ENCODE data around the gene GSTK1. TPM values are rescaled to one million over a fixed set of nuclear protein-coding genes. Genes with fewer than 3 reads are reported as not detected.
"Not testable (repeated sequence)": the region's sequence is repeated elsewhere in the genome, so short reads cannot be mapped to it uniquely, and the experiment has no call there.

The GSTK1 gene
- polyA plus RNA-seq, 1 donor (not counting 4 experiments of a cell fraction or from before 2014, with no cell fraction given), result 133 TPM

DNA sequence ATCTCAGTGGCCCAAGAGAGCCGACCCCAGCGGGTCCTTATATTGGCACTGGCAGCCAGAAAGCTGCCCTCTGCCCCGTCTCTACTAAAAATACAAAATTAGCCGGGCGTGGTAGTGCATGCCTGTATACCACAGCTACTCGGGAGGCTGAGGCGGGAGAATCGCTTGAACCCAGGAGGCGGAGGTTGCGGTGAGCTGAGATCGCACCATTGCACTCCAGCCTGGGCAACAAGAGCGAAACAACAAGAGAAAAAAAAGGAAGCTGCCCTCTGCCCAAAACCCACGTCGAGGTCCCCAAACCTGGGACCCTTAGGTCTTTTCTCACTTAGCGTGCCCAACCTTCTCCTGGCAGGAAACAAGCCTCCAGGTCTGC lies 941 bp downstream of the GSTK1 start:
- H3K79me2 ChIP-seq (ENCODE audit: control insufficient read depth, insufficient read depth, low read length), result peaks cover 20% of the 10 kb centered on the region
- H3K27me3 ChIP-seq (ENCODE audit: control insufficient read depth, extremely low read depth, insufficient read depth, low read length); H2AFZ ChIP-seq (ENCODE audit: control insufficient read depth, low read length); H3K9me3 ChIP-seq (ENCODE audit: control insufficient read depth, low read depth, low read length); FAIRE-seq; dilution Hi-C loops (cut with MboI; ENCODE audit: extremely low pct_ligation_motif_present, low sequenced_read_pairs); H3K27ac ChIP-seq (ENCODE audit: control insufficient read depth, insufficient read depth, low read length); H4K20me1 ChIP-seq (ENCODE audit: control insufficient read depth, extremely low read depth, insufficient read depth, low read length); DNase-seq (ENCODE audit: low read depth, low spot score); H3K9me1 ChIP-seq (ENCODE audit: control insufficient read depth, extremely low read depth, insufficient read depth, low read length); H3K4me1 ChIP-seq (ENCODE audit: control insufficient read depth, extremely low read depth, insufficient read depth, low read length): not testable (repeated sequence)
- H3K36me3 ChIP-seq (ENCODE audit: control insufficient read depth in 2 of 2, extremely low read depth in 1 of 2, insufficient read depth in 2 of 2, low read length in 2 of 2), result peaks cover 15 to 19% of the 10 kb centered on the region in 2 experiments
- peak overlapping the region; percentile 85 for H3K9ac ChIP-seq (ENCODE audit: control insufficient read depth, extremely low read depth, insufficient read depth, low read length)
- H3K4me2 ChIP-seq (ENCODE audit: control insufficient read depth, extremely low read depth, insufficient read depth, low read depth, low read length), result peak overlapping the region; percentile 64
- peak overlapping the region; percentile 66 to 89 (median 71) for H3K4me3 ChIP-seq (ENCODE audit: control insufficient read depth in 2 of 3, extremely low read depth in 1 of 3, insufficient read depth in 2 of 3, low read depth in 1 of 3, low read length in 3 of 3)

DNA sequence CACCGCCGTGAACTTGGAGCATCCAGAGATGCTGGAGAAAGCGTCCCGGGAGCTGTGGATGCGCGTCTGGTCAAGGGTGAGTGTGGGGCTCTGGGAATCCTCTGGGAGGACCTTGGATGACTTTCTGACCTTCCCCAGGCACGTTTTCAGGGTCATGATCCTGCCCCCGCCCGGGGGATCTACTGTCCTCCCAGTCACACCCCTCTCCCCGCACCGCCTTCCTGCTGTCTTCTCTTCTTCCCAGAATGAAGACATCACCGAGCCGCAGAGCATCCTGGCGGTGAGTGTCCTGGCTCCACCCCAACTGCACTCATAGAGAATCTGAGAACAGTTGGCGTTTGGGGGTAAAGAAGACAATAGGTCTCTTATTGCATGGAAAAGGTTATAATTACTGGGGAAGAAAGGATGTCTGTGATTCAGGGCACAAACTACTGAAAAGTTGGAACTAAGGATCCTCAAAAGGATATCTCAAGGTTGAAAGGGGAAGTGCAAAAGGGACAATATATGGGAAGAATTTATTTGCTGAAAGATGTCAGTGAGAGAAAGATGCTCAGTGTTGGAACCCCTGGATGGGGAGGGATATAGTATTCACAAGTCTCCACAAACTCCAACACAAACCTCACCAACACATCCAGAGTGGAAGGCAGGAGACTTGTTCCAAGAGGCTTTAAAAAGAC lies 1.9 kb downstream of the GSTK1 start:
- Histone ChIP-seq H3K4me2 (ENCODE audit: control insufficient read depth, extremely low read depth, insufficient read depth, low read depth, low read length) (no peak overlapping the region), H3K36me3 (ENCODE audit: control insufficient read depth in 2 of 2, extremely low read depth in 1 of 2, insufficient read depth in 2 of 2, low read length in 2 of 2) (peaks cover 15 to 23% of the 10 kb centered on the region in 2 experiments), H2AFZ (ENCODE audit: control insufficient read depth, low read length) (no peak overlapping the region), H3K27ac (ENCODE audit: control insufficient read depth, insufficient read depth, low read length) (no peak overlapping the region), H3K79me2 (ENCODE audit: control insufficient read depth, insufficient read depth, low read length) (peaks cover 20% of the 10 kb centered on the region), H3K27me3 (ENCODE audit: control insufficient read depth, extremely low read depth, insufficient read depth, low read length) (no peaks in the 10 kb centered on the region), H3K9me3 (ENCODE audit: control insufficient read depth, low read depth, low read length) (no peaks in the 10 kb centered on the region), H3K4me1 (ENCODE audit: control insufficient read depth, extremely low read depth, insufficient read depth, low read length) (peaks cover 3% of the 10 kb centered on the region), H3K9me1 (ENCODE audit: control insufficient read depth, extremely low read depth, insufficient read depth, low read length) (peaks cover 2% of the 10 kb centered on the region), H3K9ac (ENCODE audit: control insufficient read depth, extremely low read depth, insufficient read depth, low read length) (no peak overlapping the region), H4K20me1 (ENCODE audit: control insufficient read depth, extremely low read depth, insufficient read depth, low read length) (no peaks in the 10 kb centered on the region), H3K4me3 (ENCODE audit: control insufficient read depth in 2 of 3, extremely low read depth in 1 of 3, insufficient read depth in 2 of 3, low read depth in 1 of 3, low read length in 3 of 3) (no peak overlapping the region)
- no peak for TF ChIP-seq EZH2 (IDR thresholded peaks at IDR 0.05; ENCODE audit: low read length)
- TF ChIP-seq, protein P1, sequence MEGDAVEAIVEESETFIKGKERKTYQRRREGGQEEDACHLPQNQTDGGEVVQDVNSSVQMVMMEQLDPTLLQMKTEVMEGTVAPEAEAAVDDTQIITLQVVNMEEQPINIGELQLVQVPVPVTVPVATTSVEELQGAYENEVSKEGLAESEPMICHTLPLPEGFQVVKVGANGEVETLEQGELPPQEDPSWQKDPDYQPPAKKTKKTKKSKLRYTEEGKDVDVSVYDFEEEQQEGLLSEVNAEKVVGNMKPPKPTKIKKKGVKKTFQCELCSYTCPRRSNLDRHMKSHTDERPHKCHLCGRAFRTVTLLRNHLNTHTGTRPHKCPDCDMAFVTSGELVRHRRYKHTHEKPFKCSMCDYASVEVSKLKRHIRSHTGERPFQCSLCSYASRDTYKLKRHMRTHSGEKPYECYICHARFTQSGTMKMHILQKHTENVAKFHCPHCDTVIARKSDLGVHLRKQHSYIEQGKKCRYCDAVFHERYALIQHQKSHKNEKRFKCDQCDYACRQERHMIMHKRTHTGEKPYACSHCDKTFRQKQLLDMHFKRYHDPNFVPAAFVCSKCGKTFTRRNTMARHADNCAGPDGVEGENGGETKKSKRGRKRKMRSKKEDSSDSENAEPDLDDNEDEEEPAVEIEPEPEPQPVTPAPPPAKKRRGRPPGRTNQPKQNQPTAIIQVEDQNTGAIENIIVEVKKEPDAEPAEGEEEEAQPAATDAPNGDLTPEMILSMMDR (optimal IDR thresholded peaks at IDR 0.05 in 1 of 3, IDR thresholded peaks at IDR 0.05 in 1 of 3, conservative IDR thresholded peaks at IDR 0.05 in 1 of 3; ENCODE audit: extremely low read depth in 1 of 3, insufficient read depth in 2 of 3, low read length in 3 of 3), result no peak
- dilution Hi-C loops (cut with MboI; ENCODE audit: extremely low pct_ligation_motif_present, low sequenced_read_pairs), result no loop called here
- FAIRE-seq, result no peak
- no peak for DNase-seq (ENCODE audit: low read depth, low spot score)

GRCh38 chr7:143269251-143269650 lies 6.0 kb downstream of the GSTK1 start:
- H3K9me3 ChIP-seq (ENCODE audit: control insufficient read depth, low read depth, low read length), result no peaks in the 10 kb centered on the region
- TF ChIP-seq EZH2 (IDR thresholded peaks at IDR 0.05; ENCODE audit: low read length), result no peak
- TF ChIP-seq, protein P1 (optimal IDR thresholded peaks at IDR 0.05 in 1 of 3, IDR thresholded peaks at IDR 0.05 in 1 of 3, conservative IDR thresholded peaks at IDR 0.05 in 1 of 3; ENCODE audit: extremely low read depth in 1 of 3, insufficient read depth in 2 of 3, low read length in 3 of 3), result no peak
- peaks cover 11% of the 10 kb centered on the region for H3K79me2 ChIP-seq (ENCODE audit: control insufficient read depth, insufficient read depth, low read length)
- H3K4me1 ChIP-seq (ENCODE audit: control insufficient read depth, extremely low read depth, insufficient read depth, low read length), result peaks cover 3% of the 10 kb centered on the region
- peaks cover 2% of the 10 kb centered on the region for H3K9me1 ChIP-seq (ENCODE audit: control insufficient read depth, extremely low read depth, insufficient read depth, low read length)
- no peak overlapping the region for H3K4me3 ChIP-seq (ENCODE audit: control insufficient read depth in 2 of 3, extremely low read depth in 1 of 3, insufficient read depth in 2 of 3, low read depth in 1 of 3, low read length in 3 of 3)
- no peaks in the 10 kb centered on the region for H3K27me3 ChIP-seq (ENCODE audit: control insufficient read depth, extremely low read depth, insufficient read depth, low read length)
- H3K4me2 ChIP-seq (ENCODE audit: control insufficient read depth, extremely low read depth, insufficient read depth, low read depth, low read length), result no peak overlapping the region
- dilution Hi-C loops (cut with MboI; ENCODE audit: extremely low pct_ligation_motif_present, low sequenced_read_pairs), result no loop called here
- H2AFZ ChIP-seq (ENCODE audit: control insufficient read depth, low read length), result no peak overlapping the region
- no peak for DNase-seq (ENCODE audit: low read depth, low spot score)
- H3K9ac ChIP-seq (ENCODE audit: control insufficient read depth, extremely low read depth, insufficient read depth, low read length), result no peak overlapping the region
- H3K36me3 ChIP-seq (ENCODE audit: control insufficient read depth in 2 of 2, extremely low read depth in 1 of 2, insufficient read depth in 2 of 2, low read length in 2 of 2), result peaks cover 15 to 23% of the 10 kb centered on the region in 2 experiments
- no peak for FAIRE-seq
- H3K27ac ChIP-seq (ENCODE audit: control insufficient read depth, insufficient read depth, low read length), result no peak overlapping the region
- H4K20me1 ChIP-seq (ENCODE audit: control insufficient read depth, extremely low read depth, insufficient read depth, low read length), result no peaks in the 10 kb centered on the region
